SH-SY5Y (cell line): ENCODE measurements around the gene MRPL34.

Source experiments
- GATA2 ChIP-seq: IDR thresholded peaks from 2 replicates; pipeline ENCODE4 v1.6.1; 2011; ENCODE audit warnings: mild to moderate bottlenecking, low read depth, low read length
- GATA3 ChIP-seq: IDR thresholded peaks from 2 replicates; pipeline ENCODE4 v1.6.1; 2011; ENCODE audit warnings: low read depth, mild to moderate bottlenecking, low read length, moderate library complexity

DNA sequence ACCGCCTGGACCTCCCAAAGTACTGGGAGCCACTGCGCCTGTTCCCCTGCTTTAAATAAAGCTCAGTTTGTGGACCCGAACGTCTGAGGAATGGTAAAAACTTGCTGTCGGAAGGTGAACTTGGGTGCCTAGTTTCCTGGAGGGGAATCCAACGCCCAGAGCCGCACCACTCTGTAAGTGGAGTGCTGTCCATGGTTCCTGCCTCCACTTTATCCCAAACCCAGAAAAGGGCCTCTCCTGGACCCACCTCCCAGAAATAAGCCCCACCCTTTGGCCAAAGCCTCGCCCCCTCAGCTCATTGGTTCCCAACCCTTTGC is 26.6 kb downstream of the MRPL34 start:
- TF ChIP-seq GATA2: no peak
- TF ChIP-seq GATA3: no peak
